ENCODE measurements around the gene MRM3.

Gene MRM3

DNA sequence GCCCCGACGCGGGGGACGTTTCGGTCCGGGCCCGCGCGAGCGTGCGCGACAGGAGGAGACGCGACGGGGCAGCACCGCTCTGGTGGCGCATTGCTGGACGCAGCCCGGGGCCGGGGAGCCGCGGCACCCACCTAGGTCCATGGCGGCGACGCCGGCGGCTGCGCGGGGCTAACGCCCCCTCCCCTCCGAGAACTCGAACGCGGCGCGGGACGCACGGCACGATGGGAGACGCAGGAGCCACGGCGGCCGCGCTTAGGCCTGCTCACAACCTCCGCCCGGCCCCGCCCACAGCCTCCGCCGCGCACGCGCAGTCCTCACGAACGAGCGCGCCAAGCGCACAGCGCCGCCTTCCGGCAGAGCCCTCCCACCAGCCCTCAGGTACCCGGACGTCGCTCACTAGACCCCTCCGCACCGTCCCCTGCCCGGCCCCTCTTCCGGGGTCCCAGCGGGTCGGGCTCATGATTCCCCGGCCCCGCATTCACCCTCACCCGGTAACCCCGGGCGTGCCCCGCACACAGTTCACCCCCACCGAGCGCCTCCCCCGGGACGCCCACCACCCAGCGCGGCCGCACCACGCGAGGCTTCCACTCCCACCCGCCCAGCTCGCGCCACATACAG is 30.0 kb upstream of the MRM3 start, which contains the start of gene GEMIN4 (continued):
- peak; percentile 95 for TF ChIP-seq ZFHX2 (tag by site-specific recombination; conservative IDR thresholded peaks at IDR 0.05)
- TF ChIP-seq ZFP69B (tag by site-specific recombination; IDR thresholded peaks at IDR 0.05), result no peak; the same call in 1 of the 2 replicates
- no peak for TF ChIP-seq WT1 (tag by site-specific recombination; IDR thresholded peaks at IDR 0.05)
- TF ChIP-seq ZNF248 (tag by site-specific recombination; IDR thresholded peaks at IDR 0.05), result no peak
- TF ChIP-seq ZIC2 (tag by site-specific recombination; IDR thresholded peaks at IDR 0.05), result peak; percentile 82
- no peak for TF ChIP-seq ZNF354C (tag by site-specific recombination; IDR thresholded peaks at IDR 0.05; ENCODE audit: borderline replicate concordance, low read depth)
- 0 out of 2 replicates have a peak, but pooled peaks have one; percentile 36 for TF ChIP-seq ZNF629 (tag by site-specific recombination; IDR thresholded peaks at IDR 0.05)
- TF ChIP-seq ZNF558 (tag by site-specific recombination; IDR thresholded peaks at IDR 0.05), result no peak
- no peak for TF ChIP-seq ZNF792 (tag by site-specific recombination; IDR thresholded peaks at IDR 0.05)
- no peak for TF ChIP-seq ZNF670 (tag by site-specific recombination; IDR thresholded peaks at IDR 0.05; ENCODE audit: low read depth)
- TF ChIP-seq ZNF350 (tag by site-specific recombination; IDR thresholded peaks at IDR 0.05), result no peak
- no peak for TF ChIP-seq ZNF140 (tag by site-specific recombination; IDR thresholded peaks at IDR 0.05)
- TF ChIP-seq, protein P1, sequence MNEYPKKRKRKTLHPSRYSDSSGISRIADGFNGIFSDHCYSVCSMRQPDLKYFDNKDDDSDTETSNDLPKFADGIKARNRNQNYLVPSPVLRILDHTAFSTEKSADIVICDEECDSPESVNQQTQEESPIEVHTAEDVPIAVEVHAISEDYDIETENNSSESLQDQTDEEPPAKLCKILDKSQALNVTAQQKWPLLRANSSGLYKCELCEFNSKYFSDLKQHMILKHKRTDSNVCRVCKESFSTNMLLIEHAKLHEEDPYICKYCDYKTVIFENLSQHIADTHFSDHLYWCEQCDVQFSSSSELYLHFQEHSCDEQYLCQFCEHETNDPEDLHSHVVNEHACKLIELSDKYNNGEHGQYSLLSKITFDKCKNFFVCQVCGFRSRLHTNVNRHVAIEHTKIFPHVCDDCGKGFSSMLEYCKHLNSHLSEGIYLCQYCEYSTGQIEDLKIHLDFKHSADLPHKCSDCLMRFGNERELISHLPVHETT (tag by site-specific recombination; IDR thresholded peaks at IDR 0.05), result 0 out of 2 replicates have a peak, but pooled peaks have one; percentile 58
- 0 out of 2 replicates have a peak, but pooled peaks have one; percentile 69 for TF ChIP-seq ZNF777 (tag by site-specific recombination; IDR thresholded peaks at IDR 0.05; ENCODE audit: borderline replicate concordance)
- no peak for TF ChIP-seq GLI4 (tag by site-specific recombination; IDR thresholded peaks at IDR 0.05)
- peak; percentile 82 for TF ChIP-seq SP2 (tag by site-specific recombination; IDR thresholded peaks at IDR 0.05)
- TF ChIP-seq, protein P2, sequence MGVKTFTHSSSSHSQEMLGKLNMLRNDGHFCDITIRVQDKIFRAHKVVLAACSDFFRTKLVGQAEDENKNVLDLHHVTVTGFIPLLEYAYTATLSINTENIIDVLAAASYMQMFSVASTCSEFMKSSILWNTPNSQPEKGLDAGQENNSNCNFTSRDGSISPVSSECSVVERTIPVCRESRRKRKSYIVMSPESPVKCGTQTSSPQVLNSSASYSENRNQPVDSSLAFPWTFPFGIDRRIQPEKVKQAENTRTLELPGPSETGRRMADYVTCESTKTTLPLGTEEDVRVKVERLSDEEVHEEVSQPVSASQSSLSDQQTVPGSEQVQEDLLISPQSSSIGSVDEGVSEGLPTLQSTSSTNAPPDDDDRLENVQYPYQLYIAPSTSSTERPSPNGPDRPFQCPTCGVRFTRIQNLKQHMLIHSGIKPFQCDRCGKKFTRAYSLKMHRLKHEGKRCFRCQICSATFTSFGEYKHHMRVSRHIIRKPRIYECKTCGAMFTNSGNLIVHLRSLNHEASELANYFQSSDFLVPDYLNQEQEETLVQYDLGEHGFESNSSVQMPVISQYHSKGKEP (tag by site-specific recombination; IDR thresholded peaks at IDR 0.05), result no peak
- no peak for TF ChIP-seq ZNF221 (tag by site-specific recombination; IDR thresholded peaks at IDR 0.05; ENCODE audit: borderline replicate concordance)
- TF ChIP-seq ZNF133 (tag by site-specific recombination; IDR thresholded peaks at IDR 0.05), result no peak
- no peak for TF ChIP-seq ZNF184 (tag by site-specific recombination; IDR thresholded peaks at IDR 0.05)
- no peak for TF ChIP-seq ZNF701 (tag by site-specific recombination; IDR thresholded peaks at IDR 0.05)
- no peak for TF ChIP-seq ZNF169 (tag by site-specific recombination; IDR thresholded peaks at IDR 0.05)
- TF ChIP-seq HOXC10 (CRISPR knock-in tag; IDR thresholded peaks at IDR 0.05), result peak; percentile 94; the same call in 1 of the 2 replicates
- TF ChIP-seq OSR2 (tag by site-specific recombination; IDR thresholded peaks at IDR 0.05), result no peak
- TF ChIP-seq ZNF138 (tag by site-specific recombination; IDR thresholded peaks at IDR 0.05; ENCODE audit: borderline replicate concordance), result no peak
- TF ChIP-seq, protein P3, sequence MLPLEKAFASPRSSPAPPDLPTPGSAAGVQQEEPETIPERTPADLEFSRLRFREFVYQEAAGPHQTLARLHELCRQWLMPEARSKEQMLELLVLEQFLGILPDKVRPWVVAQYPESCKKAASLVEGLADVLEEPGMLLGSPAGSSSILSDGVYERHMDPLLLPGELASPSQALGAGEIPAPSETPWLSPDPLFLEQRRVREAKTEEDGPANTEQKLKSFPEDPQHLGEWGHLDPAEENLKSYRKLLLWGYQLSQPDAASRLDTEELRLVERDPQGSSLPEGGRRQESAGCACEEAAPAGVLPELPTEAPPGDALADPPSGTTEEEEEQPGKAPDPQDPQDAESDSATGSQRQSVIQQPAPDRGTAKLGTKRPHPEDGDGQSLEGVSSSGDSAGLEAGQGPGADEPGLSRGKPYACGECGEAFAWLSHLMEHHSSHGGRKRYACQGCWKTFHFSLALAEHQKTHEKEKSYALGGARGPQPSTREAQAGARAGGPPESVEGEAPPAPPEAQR (tag by site-specific recombination; IDR thresholded peaks at IDR 0.05), result 0 out of 2 replicates have a peak, but pooled peaks have one; percentile 5
- TF ChIP-seq KLF16 (tag by site-specific recombination; IDR thresholded peaks at IDR 0.05), result peak; percentile 88
- no peak for TF ChIP-seq ZNF521 (tag by site-specific recombination; IDR thresholded peaks at IDR 0.05)
- TF ChIP-seq ZNF324 (tag by site-specific recombination; IDR thresholded peaks at IDR 0.05), result peak; percentile 67; the same call in 1 of the 2 replicates
- 0 out of 2 replicates have a peak, but pooled peaks have one; percentile 59 for TF ChIP-seq ZNF561 (tag by site-specific recombination; IDR thresholded peaks at IDR 0.05; ENCODE audit: borderline replicate concordance)
- no peak for TF ChIP-seq ZNF560 (tag by site-specific recombination; IDR thresholded peaks at IDR 0.05; ENCODE audit: borderline replicate concordance)
- no peak for TF ChIP-seq MEIS1 (CRISPR knock-in tag; IDR thresholded peaks at IDR 0.05; ENCODE audit: borderline replicate concordance)
- TF ChIP-seq ZNF292 (tag by site-specific recombination; IDR thresholded peaks at IDR 0.05; ENCODE audit: borderline replicate concordance, low read depth), result no peak
- TF ChIP-seq ZNF600 (tag by site-specific recombination; IDR thresholded peaks at IDR 0.05), result peak; percentile 78
- no peak for TF ChIP-seq SCRT1 (tag by site-specific recombination; IDR thresholded peaks at IDR 0.05; ENCODE audit: borderline replicate concordance)
- TF ChIP-seq, protein P4, sequence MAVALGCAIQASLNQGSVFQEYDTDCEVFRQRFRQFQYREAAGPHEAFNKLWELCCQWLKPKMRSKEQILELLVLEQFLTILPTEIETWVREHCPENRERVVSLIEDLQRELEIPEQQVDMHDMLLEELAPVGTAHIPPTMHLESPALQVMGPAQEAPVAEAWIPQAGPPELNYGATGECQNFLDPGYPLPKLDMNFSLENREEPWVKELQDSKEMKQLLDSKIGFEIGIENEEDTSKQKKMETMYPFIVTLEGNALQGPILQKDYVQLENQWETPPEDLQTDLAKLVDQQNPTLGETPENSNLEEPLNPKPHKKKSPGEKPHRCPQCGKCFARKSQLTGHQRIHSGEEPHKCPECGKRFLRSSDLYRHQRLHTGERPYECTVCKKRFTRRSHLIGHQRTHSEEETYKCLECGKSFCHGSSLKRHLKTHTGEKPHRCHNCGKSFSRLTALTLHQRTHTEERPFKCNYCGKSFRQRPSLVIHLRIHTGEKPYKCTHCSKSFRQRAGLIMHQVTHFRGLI (tag by site-specific recombination; IDR thresholded peaks at IDR 0.05), result peak; percentile 46; the same call in 1 of the 2 replicates

All from HEK293 (cell line).